ENCODE results near the gene CREB1.
"Not testable (repeated sequence)": the region's sequence is repeated elsewhere in the genome, so short reads cannot be mapped to it uniquely, and the experiment has no call there.

Gene CREB1

GRCh38 chr2:207640160-207640559, 110.4 kb downstream of the CREB1 start:
- Histone ChIP-seq H3K27ac (ENCODE audit: extremely low read depth, low read depth, low read length) (no peak overlapping the region), H3K36me3 (ENCODE audit: control insufficient read depth in 2 of 2, insufficient read depth in 1 of 2, low read length in 2 of 2) (no peaks in the 10 kb centered on the region), H3K4me3 (ENCODE audit: low read depth, low read length) (no peak overlapping the region), H3K4me1 (ENCODE audit: control insufficient read depth, insufficient read depth, low read length) (no peaks in the 10 kb centered on the region), H3K9me3 (ENCODE audit: control insufficient read depth, insufficient read depth, low read depth, low read length) (no peaks in the 10 kb centered on the region)
- ChIA-PET POLR2A (no interaction called here), CTCF (interaction anchor here (0.6 kb wide), 1 partner anchor 96 kb away, joined by 3 read pairs; no protein-coding TSS in a partner anchor)
- TF ChIP-seq, protein P1, sequence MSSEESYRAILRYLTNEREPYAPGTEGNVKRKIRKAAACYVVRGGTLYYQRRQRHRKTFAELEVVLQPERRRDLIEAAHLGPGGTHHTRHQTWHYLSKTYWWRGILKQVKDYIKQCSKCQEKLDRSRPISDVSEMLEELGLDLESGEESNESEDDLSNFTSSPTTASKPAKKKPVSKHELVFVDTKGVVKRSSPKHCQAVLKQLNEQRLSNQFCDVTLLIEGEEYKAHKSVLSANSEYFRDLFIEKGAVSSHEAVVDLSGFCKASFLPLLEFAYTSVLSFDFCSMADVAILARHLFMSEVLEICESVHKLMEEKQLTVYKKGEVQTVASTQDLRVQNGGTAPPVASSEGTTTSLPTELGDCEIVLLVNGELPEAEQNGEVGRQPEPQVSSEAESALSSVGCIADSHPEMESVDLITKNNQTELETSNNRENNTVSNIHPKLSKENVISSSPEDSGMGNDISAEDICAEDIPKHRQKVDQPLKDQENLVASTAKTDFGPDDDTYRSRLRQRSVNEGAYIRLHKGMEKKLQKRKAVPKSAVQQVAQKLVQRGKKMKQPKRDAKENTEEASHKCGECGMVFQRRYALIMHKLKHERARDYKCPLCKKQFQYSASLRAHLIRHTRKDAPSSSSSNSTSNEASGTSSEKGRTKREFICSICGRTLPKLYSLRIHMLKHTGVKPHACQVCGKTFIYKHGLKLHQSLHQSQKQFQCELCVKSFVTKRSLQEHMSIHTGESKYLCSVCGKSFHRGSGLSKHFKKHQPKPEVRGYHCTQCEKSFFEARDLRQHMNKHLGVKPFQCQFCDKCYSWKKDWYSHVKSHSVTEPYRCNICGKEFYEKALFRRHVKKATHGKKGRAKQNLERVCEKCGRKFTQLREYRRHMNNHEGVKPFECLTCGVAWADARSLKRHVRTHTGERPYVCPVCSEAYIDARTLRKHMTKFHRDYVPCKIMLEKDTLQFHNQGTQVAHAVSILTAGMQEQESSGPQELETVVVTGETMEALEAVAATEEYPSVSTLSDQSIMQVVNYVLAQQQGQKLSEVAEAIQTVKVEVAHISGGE (tag by site-specific recombination; conservative IDR thresholded peaks at IDR 0.05; ENCODE audit: low read depth): no peak
- TF ChIP-seq TRIM28 (IDR thresholded peaks at IDR 0.05; ENCODE audit: borderline replicate concordance, low read length) (0 out of 2 replicates have a peak, but pooled peaks have one; percentile 31), ELK4 (IDR thresholded peaks at IDR 0.05; ENCODE audit: borderline replicate concordance, low read depth, low read length) (no peak)

GRCh38 chr2:207640661-207641060, 110.9 kb downstream of the CREB1 start:
- Histone ChIP-seq H3K4me3 (ENCODE audit: low read depth, low read length) (no peak overlapping the region), H3K27ac (ENCODE audit: extremely low read depth, low read depth, low read length) (no peak overlapping the region), H3K4me1 (ENCODE audit: control insufficient read depth, insufficient read depth, low read length) (no peaks in the 10 kb centered on the region), H3K36me3 (ENCODE audit: control insufficient read depth in 2 of 2, insufficient read depth in 1 of 2, low read length in 2 of 2) (no peaks in the 10 kb centered on the region), H3K9me3 (ENCODE audit: control insufficient read depth, insufficient read depth, low read depth, low read length) (no peaks in the 10 kb centered on the region)
- ChIA-PET CTCF (interaction anchor here (0.6 to 0.9 kb wide), 2 partner anchors 15 to 96 kb away, joined by 3 to 4 read pairs; no protein-coding TSS in a partner anchor), POLR2A (no interaction called here)
- TF ChIP-seq ZNF692 (tag by site-specific recombination; IDR thresholded peaks at IDR 0.05) (no peak), HIC1 (tag by site-specific recombination; IDR thresholded peaks at IDR 0.05) (no peak), SETDB1 (IDR thresholded peaks at IDR 0.05; ENCODE audit: insufficient read length, low read length) (peak; percentile 60), ZFP3 (tag by site-specific recombination; IDR thresholded peaks at IDR 0.05; ENCODE audit: low read depth) (no peak), HOXD13 (CRISPR knock-in tag; IDR thresholded peaks at IDR 0.05; ENCODE audit: borderline replicate concordance) (no peak), ZNF311 (tag by site-specific recombination; IDR thresholded peaks at IDR 0.05; ENCODE audit: borderline replicate concordance) (no peak), ZNF202 (tag by site-specific recombination; IDR thresholded peaks at IDR 0.05; ENCODE audit: borderline replicate concordance) (no peak), SP7 (tag by site-specific recombination; IDR thresholded peaks at IDR 0.05) (no peak), ZNF138 (tag by site-specific recombination; IDR thresholded peaks at IDR 0.05; ENCODE audit: borderline replicate concordance) (no peak), TRIM28 (IDR thresholded peaks at IDR 0.05; ENCODE audit: borderline replicate concordance, low read length) (0 out of 2 replicates have a peak, but pooled peaks have one; percentile 1)

GRCh38 chr2:207643892-207644291, 114.1 kb downstream of the CREB1 start:
- H3K4me3 ChIP-seq (ENCODE audit: low read depth, low read length): no peak overlapping the region
- no peaks in the 10 kb centered on the region for H3K4me1 ChIP-seq (ENCODE audit: control insufficient read depth, insufficient read depth, low read length)
- H3K27ac ChIP-seq (ENCODE audit: extremely low read depth, low read depth, low read length): no peak overlapping the region
- CTCF ChIA-PET: no interaction called here
- H3K9me3 ChIP-seq (ENCODE audit: control insufficient read depth, insufficient read depth, low read depth, low read length): no peaks in the 10 kb centered on the region
- TF ChIP-seq SETDB1 (IDR thresholded peaks at IDR 0.05; ENCODE audit: insufficient read length, low read length) (peak; percentile 16), TRIM28 (IDR thresholded peaks at IDR 0.05; ENCODE audit: borderline replicate concordance, low read length) (no peak)
- POLR2A ChIA-PET: no interaction called here
- no peaks in the 10 kb centered on the region for H3K36me3 ChIP-seq (ENCODE audit: control insufficient read depth in 2 of 2, insufficient read depth in 1 of 2, low read length in 2 of 2)

DNA sequence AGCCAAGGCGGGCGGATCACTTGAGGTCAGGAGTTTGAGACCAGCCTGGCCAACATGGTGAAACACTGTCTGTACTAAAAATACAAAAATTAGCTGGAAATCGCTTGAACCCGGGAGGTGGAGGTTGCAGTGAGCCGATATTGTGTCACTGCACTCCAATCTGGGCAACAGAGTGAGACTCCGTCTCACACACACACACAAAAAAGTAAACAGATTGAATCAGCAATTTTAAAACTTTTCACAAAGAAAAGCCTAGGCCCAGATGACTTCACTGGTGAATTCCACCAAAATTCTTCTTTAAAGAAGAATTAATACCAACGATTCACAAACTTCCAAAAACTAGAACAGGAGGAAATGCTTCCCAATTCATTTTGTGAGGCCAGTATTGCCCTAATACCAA, 116.8 kb downstream of the CREB1 start:
- H3K4me1 ChIP-seq (ENCODE audit: control insufficient read depth, insufficient read depth, low read length); H3K36me3 ChIP-seq (ENCODE audit: control insufficient read depth in 2 of 2, insufficient read depth in 1 of 2, low read length in 2 of 2); H3K9me3 ChIP-seq (ENCODE audit: control insufficient read depth, insufficient read depth, low read depth, low read length); H3K4me3 ChIP-seq (ENCODE audit: low read depth, low read length); H3K27ac ChIP-seq (ENCODE audit: extremely low read depth, low read depth, low read length); POLR2A ChIA-PET: not testable (repeated sequence)
- CTCF ChIA-PET: interaction anchor here (0.6 kb wide), 1 partner anchor 57 kb away, joined by 3 read pairs; no protein-coding TSS in a partner anchor

Data from HEK293 (cell line).